Neural progenitor cell (in vitro differentiated cells): ENCODE measurements around the gene MTMR6. TPM values are rescaled to one million over a fixed set of nuclear protein-coding genes. Genes with fewer than 3 reads are reported as not detected.

Experiments used
- DNase-seq: peaks from one replicate; pipeline ENCODE4 v3.0.0-alpha.2; 2016; ENCODE audit warnings: low spot score
- H2AFZ ChIP-seq: fragments of 200-600 bp; sonication (generic); replicated peaks from 2 replicates; pipeline ENCODE4 v1.6.1; 2016; ENCODE audit warnings: antibody characterized with exemption
- H3F3A ChIP-seq: fragments of 200-600 bp; sonication (generic); 2 replicates; pipeline ENCODE4 v1.6.1; 2016; ENCODE audit warnings: antibody characterized with exemption, low read depth
- H3K27ac ChIP-seq: fragments of 200-600 bp; sonication (generic); 2 replicates; pipeline ENCODE4 v1.5.1; 2016; ENCODE audit warnings: mild to moderate bottlenecking
- H3K27me3 ChIP-seq: fragments of 200-600 bp; sonication (generic); 2 replicates; pipeline ENCODE4 v1.6.1; 2016; ENCODE audit warnings: mild to moderate bottlenecking, moderate library complexity
- H3K36me3 ChIP-seq: fragments of 200-600 bp; sonication (generic); 2 replicates; pipeline ENCODE4 v1.5.1; 2016
- H3K4me1 ChIP-seq: fragments of 200-600 bp; sonication (generic); 2 replicates; pipeline ENCODE4 v1.6.1; 2016; ENCODE audit warnings: mixed run types
- H3K4me2 ChIP-seq: fragments of 200-600 bp; sonication (generic); 2 replicates; pipeline ENCODE4 v1.6.1; 2016
- H3K4me3 ChIP-seq: fragments of 200-600 bp; sonication (generic); 2 replicates; pipeline ENCODE4 v1.5.1; 2016
- H3K79me2 ChIP-seq: fragments of 200-600 bp; sonication (generic); 2 replicates; pipeline ENCODE4 v1.6.1; 2016; ENCODE audit warnings: low read depth
- H3K9ac ChIP-seq: fragments of 200-600 bp; sonication (generic); 2 replicates; pipeline ENCODE4 v1.6.1; 2016
- H3K9me3 ChIP-seq: fragments of 200-600 bp; sonication (generic); 2 replicates; pipeline ENCODE4 v1.5.1; 2016; ENCODE audit warnings: low read depth
- H4K20me1 ChIP-seq: fragments of 200-600 bp; sonication (generic); 2 replicates; pipeline ENCODE4 v1.6.1; 2016; ENCODE audit warnings: low read depth
- H3K27ac Mint-ChIP-seq: 3 replicates; pipeline ENCODE4 v1.8.0; 2021; ENCODE audit warnings: mixed read lengths
- H3K27me3 Mint-ChIP-seq: 2 replicates; pipeline ENCODE4 v1.8.0; 2022; ENCODE audit warnings: low read depth, mild to moderate bottlenecking, inconsistent platforms, moderate library complexity, mixed read lengths; ENCODE audit not compliant: insufficient read depth
- H3K36me3 Mint-ChIP-seq: 3 replicates; pipeline ENCODE4 v1.8.0; 2021; ENCODE audit warnings: mixed read lengths
- H3K4me1 Mint-ChIP-seq: 3 replicates; pipeline ENCODE4 v1.8.0; 2021; ENCODE audit warnings: mixed read lengths
- H3K4me3 Mint-ChIP-seq: 3 replicates; pipeline ENCODE4 v1.8.0; 2021; ENCODE audit warnings: mild to moderate bottlenecking, moderate library complexity, mixed read lengths
- H3K9me3 Mint-ChIP-seq: 3 replicates; pipeline ENCODE4 v1.8.0; 2020; ENCODE audit warnings: mixed read lengths
- CTCF ChIP-seq: fragments of 200-600 bp; sonication (generic); IDR thresholded peaks from 2 replicates; pipeline ENCODE4 v1.5.1; 2017; ENCODE audit warnings: antibody characterized with exemption, mild to moderate bottlenecking
- EZH2 ChIP-seq: fragments of 200-600 bp; sonication (generic); IDR thresholded peaks from 2 replicates; pipeline ENCODE4 v1.6.1; 2017; ENCODE audit warnings: antibody characterized with exemption, mild to moderate bottlenecking, moderate library complexity
- EZH2phosphoT487 ChIP-seq: fragments of 200-600 bp; sonication (generic); IDR thresholded peaks from 2 replicates; pipeline ENCODE4 v1.6.1; 2017; ENCODE audit warnings: antibody characterized with exemption
- total RNA-seq: library from RNA; depleted of rRNA; stranded (reverse); fragments of >200 nt; gene quantifications from 2 replicates; pipeline ENCODE4 v1.2.3, GENCODE V29; 2015; ENCODE audit warnings: low replicate concordance

The MTMR6 gene
- total RNA-seq, 1 donor from 2014 or later: 19.1 TPM

- Histone ChIP-seq H2AFZ (no peak overlapping the region), H3K9me3 (no peaks in the 10 kb centered on the region), H4K20me1 (no peaks in the 10 kb centered on the region), H3K9ac (no peak overlapping the region), H3K27ac (no peak overlapping the region), H3K4me2 (no peak overlapping the region), H3K4me1 (no peaks in the 10 kb centered on the region), H3K79me2 (no peaks in the 10 kb centered on the region), H3K36me3 (peaks cover 4% of the 10 kb centered on the region), H3K4me3 (no peak overlapping the region), H3F3A (no peaks in the 10 kb centered on the region), H3K27me3 (no peaks in the 10 kb centered on the region)
- H3K36me3 Mint-ChIP-seq: peaks cover 14% of the 10 kb centered on the region
- peak; percentile 53 for DNase-seq
- TF ChIP-seq CTCF: peak; percentile 62
- TF ChIP-seq EZH2: no peak
- H3K27me3 Mint-ChIP-seq: peaks cover 2% of the 10 kb centered on the region
- H3K4me3 Mint-ChIP-seq: no peak overlapping the region
- H3K27ac Mint-ChIP-seq: no peak overlapping the region
- H3K9me3 Mint-ChIP-seq: no peaks in the 10 kb centered on the region
- H3K4me1 Mint-ChIP-seq: peaks cover 2% of the 10 kb centered on the region
Observed at GRCh38 chr13:25249001-25249543, 38.2 kb downstream of the MTMR6 start.

GRCh38 chr13:25248071-25248470 lies 39.2 kb downstream of the MTMR6 start:
- Mint-ChIP-seq H3K4me3 (no peak overlapping the region), H3K27me3 (peaks cover 2% of the 10 kb centered on the region), H3K4me1 (peaks cover 2% of the 10 kb centered on the region), H3K27ac (no peak overlapping the region), H3K9me3 (no peaks in the 10 kb centered on the region), H3K36me3 (peaks cover 14% of the 10 kb centered on the region)
- no peak for DNase-seq
- no peaks in the 10 kb centered on the region for H3K4me1 ChIP-seq
- no peaks in the 10 kb centered on the region for H3K79me2 ChIP-seq
- H3F3A ChIP-seq: no peaks in the 10 kb centered on the region
- no peaks in the 10 kb centered on the region for H4K20me1 ChIP-seq
- H3K9ac ChIP-seq: no peak overlapping the region
- no peak overlapping the region for H3K27ac ChIP-seq
- no peaks in the 10 kb centered on the region for H3K9me3 ChIP-seq
- H3K36me3 ChIP-seq: no peaks in the 10 kb centered on the region
- no peaks in the 10 kb centered on the region for H3K27me3 ChIP-seq
- no peak overlapping the region for H2AFZ ChIP-seq
- TF ChIP-seq CTCF (no peak), EZH2 (no peak), EZH2phosphoT487 (no peak)
- no peak overlapping the region for H3K4me3 ChIP-seq
- no peak overlapping the region for H3K4me2 ChIP-seq

- H3K27me3 Mint-ChIP-seq: peaks cover 2% of the 10 kb centered on the region
- peaks cover 2% of the 10 kb centered on the region for H3K4me1 Mint-ChIP-seq
Observed at GRCh38 chr13:25247360-25247759, 39.9 kb downstream of the MTMR6 start.

More at GRCh38 chr13:25247360-25247759, 39.9 kb downstream of the MTMR6 start:
- Histone ChIP-seq H3K4me1 (no peaks in the 10 kb centered on the region), H2AFZ (no peak overlapping the region), H3K36me3 (no peaks in the 10 kb centered on the region), H3K27me3 (no peaks in the 10 kb centered on the region), H3K79me2 (no peaks in the 10 kb centered on the region), H3K4me2 (no peak overlapping the region), H3K4me3 (no peak overlapping the region), H3K9ac (no peak overlapping the region), H3F3A (no peaks in the 10 kb centered on the region), H3K27ac (no peak overlapping the region), H4K20me1 (no peaks in the 10 kb centered on the region), H3K9me3 (no peaks in the 10 kb centered on the region)
- no peaks in the 10 kb centered on the region for H3K9me3 Mint-ChIP-seq
- no peak overlapping the region for H3K4me3 Mint-ChIP-seq
- no peak for TF ChIP-seq EZH2
- no peak for TF ChIP-seq CTCF
- no peak for TF ChIP-seq EZH2phosphoT487
- peaks cover 14% of the 10 kb centered on the region for H3K36me3 Mint-ChIP-seq
- no peak overlapping the region for H3K27ac Mint-ChIP-seq
- DNase-seq: no peak
